Stimulated activated naive B cell treated with anti-CD40 and anti-IgM and Interleukin-4, amounts not matched to agents 10 μg/mL and 1 μg/mL and 100 μg/mL, for 72 hours (primary cell): ENCODE data around the gene PTPN14.
A peak's percentile ranks its signal among the peaks of the same experiment; 100 is the strongest.

Experiments
- ATAC-seq, 2 donors: fragments of 150-1000 bp; cut with Tn5 transposase; replicated peaks; 2 replicates each; pipeline ENCODE4 v1.10.0; 2021; ENCODE audit warnings: moderate library complexity in 1 of 2
- DNase-seq: peaks from one replicate; pipeline ENCODE4 v3.0.0; 2021
- H3K27ac Mint-ChIP-seq: one replicate; pipeline ENCODE4 v1.8.0; 2022; ENCODE audit warnings: mild to moderate bottlenecking, mixed read lengths
- H3K27me3 Mint-ChIP-seq, 2 donors: one replicate each; pipeline ENCODE4 v1.8.0; 2022; ENCODE audit warnings: mixed read lengths in 2 of 2
- H3K36me3 Mint-ChIP-seq, 2 donors: one replicate each; pipeline ENCODE4 v1.8.0; 2022; ENCODE audit warnings: mixed read lengths in 2 of 2, mild to moderate bottlenecking in 1 of 2
- H3K4me1 Mint-ChIP-seq, 2 donors: one replicate each; pipeline ENCODE4 v1.8.0; 2022; ENCODE audit warnings: mixed read lengths in 2 of 2, mild to moderate bottlenecking in 1 of 2
- H3K4me3 Mint-ChIP-seq, 2 donors: one replicate each; pipeline ENCODE4 v1.8.0; 2022; ENCODE audit warnings: mild to moderate bottlenecking in 2 of 2, mixed read lengths in 2 of 2, moderate library complexity in 1 of 2
- H3K9me3 Mint-ChIP-seq, 2 donors: one replicate each; pipeline ENCODE4 v1.8.0; 2022; ENCODE audit warnings: mixed read lengths in 2 of 2, mild to moderate bottlenecking in 1 of 2

The PTPN14 gene

GRCh38 chr1:214326406-214326805, 225.0 kb downstream of the PTPN14 start:
- DNase-seq (no peak), ATAC-seq (no peak)
- H3K4me3 Mint-ChIP-seq: no peak overlapping the region
- no peaks in the 10 kb centered on the region for H3K9me3 Mint-ChIP-seq
- peaks cover 7 to 10% of the 10 kb centered on the region in 2 donors for H3K36me3 Mint-ChIP-seq
- no peak overlapping the region for H3K27ac Mint-ChIP-seq
- no peaks in the 10 kb centered on the region for H3K27me3 Mint-ChIP-seq
- H3K4me1 Mint-ChIP-seq: peaks cover 0 to 2% of the 10 kb centered on the region in 2 donors

GRCh38 chr1:214324896-214325800, 226.3 kb downstream of the PTPN14 start:
- no peak for DNase-seq
- no peak for ATAC-seq
- H3K9me3 Mint-ChIP-seq: no peaks in the 10 kb centered on the region
- peaks cover 2 to 8% of the 10 kb centered on the region in 2 donors for H3K36me3 Mint-ChIP-seq
- H3K27ac Mint-ChIP-seq: no peak overlapping the region
- H3K4me3 Mint-ChIP-seq: no peak overlapping the region
- H3K27me3 Mint-ChIP-seq: no peaks in the 10 kb centered on the region
- peaks cover 0 to 2% of the 10 kb centered on the region in 2 donors for H3K4me1 Mint-ChIP-seq

- Mint-ChIP-seq H3K36me3 (peaks cover 11 to 15% of the 10 kb centered on the region in 2 donors), H3K27me3 (no peaks in the 10 kb centered on the region), H3K9me3 (no peaks in the 10 kb centered on the region), H3K4me3 (no peak overlapping the region), H3K4me1 (peaks cover 0 to 2% of the 10 kb centered on the region in 2 donors), H3K27ac (peak overlapping the region; percentile 66)
- DNase-seq (no peak), ATAC-seq (peak in 1 of 2 donors; percentile 29)
Measured at GRCh38 chr1:214321705-214322453, 229.5 kb downstream of the PTPN14 start.

GRCh38 chr1:214319938-214320337, 231.5 kb downstream of the PTPN14 start:
- Mint-ChIP-seq H3K9me3 (no peaks in the 10 kb centered on the region), H3K4me3 (no peak overlapping the region), H3K36me3 (peaks cover 9 to 18% of the 10 kb centered on the region in 2 donors), H3K4me1 (peaks cover 0 to 2% of the 10 kb centered on the region in 2 donors), H3K27me3 (no peaks in the 10 kb centered on the region), H3K27ac (no peak overlapping the region)
- no peak for DNase-seq
- no peak for ATAC-seq

- no peaks in the 10 kb centered on the region for H3K9me3 Mint-ChIP-seq
- H3K27me3 Mint-ChIP-seq: no peaks in the 10 kb centered on the region
- H3K4me3 Mint-ChIP-seq: no peak overlapping the region
- H3K36me3 Mint-ChIP-seq: peaks cover 9 to 18% of the 10 kb centered on the region in 2 donors
- ATAC-seq: no peak
- H3K4me1 Mint-ChIP-seq: peaks cover 0 to 2% of the 10 kb centered on the region in 2 donors
- H3K27ac Mint-ChIP-seq: no peak overlapping the region
- DNase-seq: no peak
Measured at GRCh38 chr1:214318956-214319736, 232.3 kb downstream of the PTPN14 start.

GRCh38 chr1:214318356-214318755, 233.0 kb downstream of the PTPN14 start:
- Mint-ChIP-seq H3K4me1 (peaks cover 0 to 2% of the 10 kb centered on the region in 2 donors), H3K27me3 (no peaks in the 10 kb centered on the region), H3K9me3 (no peaks in the 10 kb centered on the region), H3K36me3 (peaks cover 9 to 22% of the 10 kb centered on the region in 2 donors), H3K27ac (no peak overlapping the region), H3K4me3 (no peak overlapping the region)
- ATAC-seq (no peak), DNase-seq (no peak)

GRCh38 chr1:214317734-214318133, 233.7 kb downstream of the PTPN14 start:
- Mint-ChIP-seq H3K36me3 (peaks cover 9 to 22% of the 10 kb centered on the region in 2 donors), H3K27me3 (no peaks in the 10 kb centered on the region), H3K27ac (no peak overlapping the region), H3K4me3 (no peak overlapping the region), H3K9me3 (no peaks in the 10 kb centered on the region), H3K4me1 (peaks cover 0 to 2% of the 10 kb centered on the region in 2 donors)
- DNase-seq (no peak), ATAC-seq (no peak)

- no peaks in the 10 kb centered on the region for H3K27me3 Mint-ChIP-seq
- H3K4me3 Mint-ChIP-seq: no peak overlapping the region
- H3K27ac Mint-ChIP-seq: no peak overlapping the region
- DNase-seq (no peak), ATAC-seq (no peak)
- peaks cover 0 to 4% of the 10 kb centered on the region in 2 donors for H3K4me1 Mint-ChIP-seq
- no peaks in the 10 kb centered on the region for H3K9me3 Mint-ChIP-seq
- H3K36me3 Mint-ChIP-seq: peaks cover 9 to 25% of the 10 kb centered on the region in 2 donors
Measured at GRCh38 chr1:214317300-214317699, 234.1 kb downstream of the PTPN14 start.

- no peaks in the 10 kb centered on the region for H3K27me3 Mint-ChIP-seq
- DNase-seq: no peak
- peaks cover 9 to 22% of the 10 kb centered on the region in 2 donors for H3K36me3 Mint-ChIP-seq
- H3K27ac Mint-ChIP-seq: no peak overlapping the region
- no peak overlapping the region for H3K4me3 Mint-ChIP-seq
- H3K4me1 Mint-ChIP-seq: peaks cover 0 to 2% of the 10 kb centered on the region in 2 donors
- no peak for ATAC-seq
- no peaks in the 10 kb centered on the region for H3K9me3 Mint-ChIP-seq
Measured at GRCh38 chr1:214316593-214316992, 234.8 kb downstream of the PTPN14 start.

GRCh38 chr1:214314178-214314843, 237.1 kb downstream of the PTPN14 start:
- Mint-ChIP-seq H3K4me3 (no peak overlapping the region), H3K4me1 (peaks cover 5 to 10% of the 10 kb centered on the region in 2 donors), H3K36me3 (peaks cover 7 to 20% of the 10 kb centered on the region in 2 donors), H3K27ac (no peak overlapping the region), H3K27me3 (no peaks in the 10 kb centered on the region), H3K9me3 (no peaks in the 10 kb centered on the region)
- no peak for DNase-seq
- no peak for ATAC-seq

GRCh38 chr1:214312530-214313051, 238.8 kb downstream of the PTPN14 start:
- Mint-ChIP-seq H3K4me1 (peaks cover 8 to 13% of the 10 kb centered on the region in 2 donors), H3K4me3 (no peak overlapping the region), H3K27ac (no peak overlapping the region), H3K27me3 (no peaks in the 10 kb centered on the region), H3K9me3 (no peaks in the 10 kb centered on the region), H3K36me3 (peaks cover 0 to 13% of the 10 kb centered on the region in 2 donors)
- DNase-seq (no peak), ATAC-seq (no peak)

GRCh38 chr1:214310777-214311690, 240.4 kb downstream of the PTPN14 start:
- DNase-seq (no peak), ATAC-seq (peak in 1 of 2 donors; percentile 43)
- Mint-ChIP-seq H3K9me3 (no peaks in the 10 kb centered on the region), H3K27ac (peak overlapping the region; percentile 59), H3K36me3 (peaks cover 0 to 13% of the 10 kb centered on the region in 2 donors), H3K4me3 (peak overlapping the region; percentile 69 to 75), H3K4me1 (peaks cover 8 to 13% of the 10 kb centered on the region in 2 donors), H3K27me3 (no peaks in the 10 kb centered on the region)
